GM19395 (cell line): ENCODE measurements around the gene DLG3.
"Not testable (repeated sequence)": the region's sequence is repeated elsewhere in the genome, so short reads cannot be mapped to it uniquely, and the experiment has no call there.

Experiments
- ATAC-seq: cut with Tn5 transposase; IDR thresholded peaks from one replicate; pipeline ENCODE4 v1.9.1; 2021; ENCODE audit warnings: mild to moderate bottlenecking, moderate library complexity; ENCODE audit not compliant: unreplicated experiment

DLG3 gene

DNA sequence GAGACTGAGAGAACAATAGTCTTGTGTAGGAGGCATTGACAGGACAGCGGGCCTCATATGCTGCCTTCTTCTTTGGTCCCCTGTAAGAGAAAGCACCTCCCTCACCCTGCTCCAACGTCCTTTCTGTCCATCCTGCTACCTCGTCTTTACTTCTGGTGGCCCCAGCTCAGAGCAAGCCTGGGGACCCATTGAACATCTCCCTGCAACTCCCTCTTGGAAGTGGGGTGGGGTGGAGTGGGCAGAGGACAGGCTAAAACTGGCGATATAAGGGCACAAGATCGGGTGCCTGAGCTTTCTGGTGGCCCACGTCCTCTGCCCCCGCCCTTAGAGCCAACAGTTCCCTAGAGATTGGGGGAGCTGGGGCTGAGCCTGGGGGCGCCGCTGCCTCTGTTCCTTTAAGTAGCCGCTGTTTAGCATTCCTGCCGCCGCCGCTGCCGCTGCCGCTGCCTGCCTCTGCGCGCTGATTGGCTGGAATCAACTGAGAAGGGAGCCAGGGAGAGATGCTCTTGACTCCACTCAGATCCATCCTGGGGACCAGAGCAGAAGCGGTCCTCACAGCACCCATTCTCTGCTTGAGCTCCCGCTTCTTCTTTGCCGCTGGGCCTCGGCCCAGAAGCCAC, at the start of gene DLG3:
TSS of gene DLG3 (plus strand) at position 510 of the 620 bp plus-strand sequence. CDS start 367 bp downstream, outside the sequence.
- no peak for ATAC-seq

DNA sequence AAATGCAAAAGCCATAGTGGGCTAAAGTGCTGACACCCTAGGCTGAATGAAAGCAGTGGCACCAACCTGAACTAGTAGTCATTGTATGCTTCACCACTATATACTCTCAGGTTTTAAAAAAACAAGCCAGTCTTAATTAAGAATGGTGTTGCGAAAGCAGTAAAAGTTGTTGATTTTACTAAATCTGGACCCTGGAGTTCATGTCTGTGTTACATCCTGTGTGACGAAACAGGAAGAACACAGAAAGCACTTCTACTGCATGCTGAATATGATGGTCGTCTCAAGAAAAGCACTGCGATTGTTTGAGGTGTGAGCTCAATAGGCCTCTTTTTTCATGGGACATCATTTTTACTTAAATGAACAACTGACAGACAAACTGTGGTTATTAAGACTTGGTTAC, 45.7 kb upstream of the DLG3 start:
- ATAC-seq: no peak

DNA sequence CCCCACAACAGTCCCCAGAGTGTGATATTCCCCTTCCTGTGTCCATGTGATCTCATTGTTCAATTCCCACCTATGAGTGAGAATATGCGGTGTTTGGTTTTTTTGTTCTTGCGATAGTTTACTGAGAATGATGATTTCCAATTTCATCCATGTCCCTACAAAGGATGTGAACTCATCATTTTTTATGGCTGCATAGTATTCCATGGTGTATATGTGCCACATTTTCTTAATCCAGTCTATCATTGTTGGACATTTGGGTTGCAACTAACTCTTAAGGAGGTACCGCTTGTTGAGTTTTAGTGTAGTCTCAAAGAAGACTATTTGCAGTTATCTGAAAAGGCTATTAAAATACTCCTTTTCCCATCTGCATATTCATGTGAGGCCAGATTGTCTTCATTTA, 44.5 kb upstream of the DLG3 start:
- ATAC-seq: not testable (repeated sequence)

DNA sequence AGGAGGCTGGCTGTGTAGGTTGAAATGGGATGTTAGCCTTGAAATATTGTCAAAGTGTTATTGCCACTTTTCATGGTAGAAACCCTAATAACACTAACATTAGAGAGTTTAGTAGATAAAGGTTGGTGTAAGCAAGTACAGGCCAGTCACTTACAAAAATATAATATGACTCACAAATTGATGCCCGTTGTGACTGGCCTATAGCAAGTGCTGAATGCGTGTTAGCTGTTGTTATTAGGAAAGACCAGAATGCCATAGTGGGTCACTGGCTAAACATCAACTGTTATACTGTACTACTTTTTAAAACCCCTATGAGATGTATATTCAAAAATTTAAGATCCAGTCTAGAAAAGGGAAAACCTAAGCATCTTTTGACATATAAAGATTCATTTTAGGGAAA, 41.9 kb upstream of the DLG3 start:
- no peak for ATAC-seq

DNA sequence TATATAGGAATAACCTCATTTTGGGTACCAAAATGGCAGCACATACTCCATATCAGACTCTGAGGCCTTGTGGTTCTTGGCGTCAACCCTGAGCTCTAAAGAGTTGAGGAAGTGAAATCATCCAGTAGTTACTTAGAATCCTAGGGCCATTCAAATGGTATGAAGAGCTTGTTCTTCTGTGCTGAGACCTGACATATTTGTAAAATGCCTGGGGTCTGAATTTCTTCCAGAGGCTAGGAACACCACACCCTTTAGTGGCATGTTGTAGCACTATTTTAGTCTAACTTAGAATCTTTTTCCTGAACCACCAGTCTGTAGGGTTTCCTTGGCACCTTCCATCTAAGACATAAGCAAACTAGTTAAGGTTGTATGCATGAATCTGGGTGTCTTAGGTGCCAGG, 39.6 kb upstream of the DLG3 start:
- no peak for ATAC-seq

DNA sequence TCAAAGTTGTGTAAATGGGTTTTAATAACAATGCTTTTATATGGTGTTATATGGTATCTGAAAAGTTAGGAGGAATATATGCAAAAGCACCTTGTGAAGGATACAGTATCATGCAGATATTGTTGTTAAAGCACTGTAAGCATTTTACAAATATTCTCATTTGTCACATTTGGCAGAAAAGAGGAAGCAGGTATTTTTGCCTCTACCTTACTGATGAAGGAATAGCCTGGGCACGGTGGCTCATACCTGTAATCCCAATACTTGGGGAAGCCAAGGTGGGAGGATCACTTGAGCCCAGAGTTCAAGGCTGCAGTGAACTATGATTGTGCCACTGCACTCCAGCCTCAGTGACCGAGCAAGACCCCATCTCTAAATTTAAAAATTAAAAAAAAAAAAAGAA, 33.7 kb upstream of the DLG3 start:
- no peak for ATAC-seq

DNA sequence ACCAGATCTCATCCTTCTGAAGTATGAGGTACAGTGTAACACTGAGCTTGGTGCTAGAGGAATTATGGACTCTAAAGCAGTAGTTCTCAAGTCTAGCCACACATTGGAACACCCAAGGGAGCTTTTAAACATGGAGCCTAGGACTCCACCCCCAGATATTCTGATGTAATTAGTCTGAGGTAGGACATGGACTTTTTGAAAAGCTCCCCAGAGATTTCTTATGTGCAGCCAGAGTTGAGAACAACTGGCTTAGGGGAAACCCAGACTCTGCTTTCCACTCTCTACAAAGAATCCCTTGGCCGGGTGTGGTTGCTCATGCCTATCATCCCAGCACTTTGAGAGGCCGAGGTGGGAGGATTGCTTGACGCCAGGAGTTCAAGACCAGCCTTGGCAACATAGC, 33.2 kb upstream of the DLG3 start:
- no peak for ATAC-seq

DNA sequence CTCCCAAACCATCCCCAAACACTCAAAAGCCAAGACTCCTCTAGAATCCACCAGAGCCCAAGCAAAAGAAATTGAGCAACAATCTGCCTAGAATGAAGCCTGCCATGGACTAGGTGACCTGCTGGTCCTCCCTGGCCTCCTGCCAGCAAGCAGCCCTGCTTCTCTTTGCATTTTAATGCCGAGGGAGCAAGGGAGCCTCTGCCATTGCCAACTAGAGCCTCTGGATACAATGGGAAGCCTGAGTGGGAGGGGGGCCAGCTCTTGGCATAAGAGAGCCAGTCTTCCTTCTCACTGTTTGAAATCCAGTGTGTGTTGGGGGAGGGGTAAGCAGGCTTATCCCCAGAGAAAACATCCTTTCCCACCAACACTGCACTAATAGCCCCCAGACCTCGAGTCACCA, 23.0 kb upstream of the DLG3 start:
- no peak for ATAC-seq

DNA sequence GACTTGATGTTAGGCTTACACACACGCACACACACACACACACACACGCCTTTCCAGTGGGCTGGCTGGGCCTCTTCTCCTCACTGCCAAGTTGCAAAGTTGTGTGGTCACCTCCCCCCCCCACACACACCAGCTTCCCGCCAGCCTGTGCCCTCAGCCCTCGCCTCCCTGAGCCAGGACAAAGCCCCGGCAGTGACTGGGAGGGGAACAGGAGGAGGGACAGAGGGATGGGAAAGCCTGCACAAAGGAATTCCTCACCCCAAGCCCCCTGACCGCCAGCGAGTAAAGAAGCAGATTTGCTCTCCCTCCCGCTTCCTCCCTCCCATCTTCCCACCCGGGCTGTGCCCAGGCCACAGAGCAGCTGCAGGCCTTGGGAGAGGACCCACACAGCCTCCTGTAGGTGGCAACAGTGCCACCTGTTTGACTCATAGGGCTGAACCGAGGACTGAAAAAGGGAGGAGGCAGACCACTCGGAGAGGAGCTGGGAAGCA, 21.7 kb upstream of the DLG3 start, which contains the start of gene GDPD2:
TSS of gene GDPD2 (plus strand) at position 464 of the 491 bp plus-strand sequence. CDS start 1,671 bp downstream, outside the sequence.
- ATAC-seq: no peak

DNA sequence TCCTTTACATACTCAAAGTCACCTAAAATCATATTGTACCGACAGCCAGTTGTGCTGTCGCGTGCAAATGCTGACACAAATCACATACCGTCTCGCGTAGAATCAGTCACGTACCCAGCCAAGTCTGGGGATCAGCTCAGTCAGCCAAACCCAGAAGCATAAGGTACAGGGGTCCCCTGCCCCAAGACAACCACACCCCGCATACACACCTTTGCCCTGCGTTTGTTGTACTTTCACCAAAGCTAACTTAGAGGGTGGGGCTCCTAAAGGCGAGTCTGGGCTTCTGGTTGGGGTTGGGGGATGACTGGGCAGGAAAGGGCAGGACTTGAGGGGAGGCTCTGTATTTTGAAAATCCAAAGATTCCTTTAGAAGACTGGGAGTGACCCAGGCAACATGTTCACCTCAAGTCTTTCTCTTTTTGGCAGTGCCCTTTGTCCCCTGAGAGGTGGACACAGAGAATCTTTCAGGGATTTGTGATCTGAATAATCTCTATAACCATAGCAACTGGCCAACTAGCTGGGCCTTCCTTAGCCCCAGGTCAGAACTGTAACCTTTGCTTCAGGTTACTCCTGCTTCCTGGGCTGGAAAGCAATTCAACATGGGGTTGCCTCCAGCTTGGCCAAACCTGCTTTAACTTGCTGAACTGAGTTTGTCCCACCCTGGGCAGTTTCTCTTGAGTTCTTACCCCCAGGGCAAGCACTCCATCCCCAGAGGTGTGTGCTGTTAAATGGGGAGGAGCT, 20.5 kb upstream of the DLG3 start:
- no peak for ATAC-seq

DNA sequence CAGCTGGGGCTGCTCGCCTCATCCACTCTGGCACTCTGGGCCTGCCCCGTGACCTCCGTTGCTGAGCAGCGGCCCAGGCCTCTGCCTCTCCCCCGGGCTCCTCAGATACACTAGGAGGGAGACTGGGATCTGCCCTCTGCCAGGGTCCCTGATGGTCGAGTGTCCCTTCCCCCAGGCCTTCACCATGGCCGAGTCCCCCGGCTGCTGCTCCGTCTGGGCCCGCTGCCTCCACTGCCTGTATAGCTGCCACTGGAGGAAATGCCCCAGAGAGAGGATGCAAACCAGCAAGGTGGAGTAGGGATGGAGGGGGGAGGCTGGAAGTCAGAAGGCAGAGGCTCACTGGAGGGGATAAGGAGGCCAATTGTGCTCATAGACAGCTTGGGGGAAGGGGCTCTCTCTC, 19.8 kb upstream of the DLG3 start:
- no peak for ATAC-seq

DNA sequence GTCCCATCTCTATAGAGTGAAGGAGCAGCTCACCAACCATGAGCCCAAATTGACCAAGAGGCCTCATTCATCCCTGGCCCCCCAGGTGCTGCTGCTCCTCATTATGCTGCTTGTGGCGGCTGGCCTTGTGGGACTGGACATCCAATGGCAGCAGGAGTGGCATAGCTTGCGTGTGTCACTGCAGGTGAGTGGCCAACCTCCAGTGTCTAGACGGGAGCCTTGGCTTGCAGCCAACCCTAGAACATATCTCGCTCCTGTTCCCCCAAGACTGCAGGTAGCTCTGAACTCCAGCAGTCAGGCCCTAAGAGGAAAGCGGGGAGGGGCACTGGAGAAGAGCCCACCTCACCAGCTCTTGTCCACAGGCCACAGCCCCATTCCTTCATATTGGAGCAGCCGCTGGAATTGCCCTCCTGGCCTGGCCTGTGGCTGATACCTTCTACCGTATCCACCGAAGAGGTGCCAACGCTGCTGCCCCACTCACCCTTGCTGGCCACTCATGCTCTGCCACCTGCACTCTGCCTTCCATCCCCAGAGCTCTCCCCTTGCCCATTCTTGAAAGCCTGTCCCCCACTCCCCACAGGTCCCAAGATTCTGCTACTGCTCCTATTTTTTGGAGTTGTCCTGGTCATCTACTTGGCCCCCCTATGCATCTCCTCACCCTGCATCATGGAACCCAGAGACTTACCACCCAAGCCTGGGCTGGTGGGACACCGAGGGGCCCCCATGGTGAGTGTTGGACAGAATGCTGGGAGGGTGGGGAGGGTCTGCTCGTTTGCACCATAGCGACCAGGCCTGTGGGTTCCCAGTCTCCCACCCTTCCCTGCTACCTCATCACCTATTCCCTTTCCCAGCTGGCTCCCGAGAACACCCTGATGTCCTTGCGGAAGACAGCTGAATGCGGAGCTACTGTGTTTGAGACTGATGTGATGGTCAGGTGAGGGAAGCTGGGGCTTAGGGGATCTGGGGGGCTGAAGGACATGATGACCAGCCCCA, 18.1 kb upstream of the DLG3 start:
- no peak for ATAC-seq

DNA sequence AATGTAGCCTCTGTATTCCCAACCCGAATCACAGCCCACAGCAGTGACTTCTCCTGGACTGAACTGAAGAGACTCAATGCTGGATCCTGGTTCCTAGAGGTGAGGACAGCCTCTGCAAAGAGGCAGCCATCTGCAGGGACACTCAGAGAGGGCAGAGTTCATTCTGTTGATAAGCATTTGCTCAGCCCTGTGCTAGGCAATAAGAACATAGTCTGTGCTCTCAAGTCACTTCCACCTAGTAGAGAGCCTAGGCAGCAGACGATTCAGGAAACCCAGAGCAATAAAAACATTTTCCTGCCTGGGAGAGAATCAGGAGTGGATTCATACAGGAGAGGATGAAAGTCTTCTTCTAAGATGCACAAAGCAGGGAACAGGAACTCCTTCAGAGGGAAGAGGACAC, 17.3 kb upstream of the DLG3 start:
- ATAC-seq: no peak

DNA sequence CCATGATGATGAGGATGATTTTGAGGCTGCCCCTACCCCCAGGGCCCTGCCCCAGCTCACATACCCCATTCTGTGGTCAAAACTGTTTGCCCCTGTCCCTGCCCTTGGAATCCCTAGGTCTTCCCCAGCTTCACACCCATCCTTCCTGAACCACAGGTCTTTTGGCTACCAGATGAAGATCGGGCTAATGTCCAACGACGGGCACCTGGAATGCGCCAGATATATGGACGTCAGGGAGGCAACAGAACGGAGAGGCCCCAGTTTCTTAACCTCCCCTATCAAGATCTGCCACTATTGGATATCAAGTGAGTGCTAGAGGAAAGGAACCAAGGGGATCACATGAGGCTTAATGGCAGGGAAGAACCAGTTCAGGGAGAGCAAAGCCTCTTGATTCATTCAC, 14.9 kb upstream of the DLG3 start:
- ATAC-seq: no peak

DNA sequence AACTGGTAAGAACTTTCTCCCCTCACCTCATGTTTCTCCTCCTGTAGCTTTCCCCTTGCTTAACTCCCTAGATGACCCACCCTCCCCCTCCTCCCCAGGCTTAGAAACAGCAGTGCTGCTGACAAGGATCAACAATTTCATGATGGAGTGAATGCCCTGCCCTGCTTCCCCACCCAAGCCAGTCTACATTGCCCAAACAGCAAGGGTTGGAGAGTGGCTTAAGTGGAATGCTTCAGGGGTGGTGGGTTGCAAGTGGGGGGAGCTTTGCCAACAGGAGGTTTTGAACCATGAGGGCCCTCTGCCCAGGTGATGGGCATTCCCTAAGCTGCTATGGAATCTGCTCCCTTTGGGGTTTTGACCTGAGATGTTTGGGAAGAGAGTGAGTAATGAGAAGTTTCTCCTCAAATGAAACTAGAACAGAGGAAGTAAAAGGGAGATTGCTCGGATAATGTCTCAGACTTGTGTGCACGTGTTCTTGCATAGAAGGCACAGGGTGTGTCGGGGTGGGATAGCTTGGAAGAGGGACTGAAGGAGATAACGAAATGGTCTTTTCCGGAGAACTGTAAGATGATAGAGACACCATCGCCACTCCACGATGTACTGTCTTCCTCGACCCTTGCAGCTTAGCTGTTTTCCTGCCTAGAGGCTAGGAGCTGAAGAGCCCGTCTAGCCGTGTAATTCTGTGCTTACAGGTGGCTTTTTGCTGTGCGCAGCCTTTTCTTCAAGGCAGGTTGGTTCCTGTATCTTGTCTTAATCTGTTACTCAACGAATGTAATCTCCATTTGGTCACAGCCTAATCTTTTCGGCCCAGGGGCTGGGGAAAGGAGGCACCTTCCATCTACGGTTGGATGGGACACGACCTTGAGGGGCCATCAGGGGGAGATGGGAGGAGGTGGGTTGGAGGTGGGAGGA, 11.4 kb upstream of the DLG3 start:
- no peak for ATAC-seq

DNA sequence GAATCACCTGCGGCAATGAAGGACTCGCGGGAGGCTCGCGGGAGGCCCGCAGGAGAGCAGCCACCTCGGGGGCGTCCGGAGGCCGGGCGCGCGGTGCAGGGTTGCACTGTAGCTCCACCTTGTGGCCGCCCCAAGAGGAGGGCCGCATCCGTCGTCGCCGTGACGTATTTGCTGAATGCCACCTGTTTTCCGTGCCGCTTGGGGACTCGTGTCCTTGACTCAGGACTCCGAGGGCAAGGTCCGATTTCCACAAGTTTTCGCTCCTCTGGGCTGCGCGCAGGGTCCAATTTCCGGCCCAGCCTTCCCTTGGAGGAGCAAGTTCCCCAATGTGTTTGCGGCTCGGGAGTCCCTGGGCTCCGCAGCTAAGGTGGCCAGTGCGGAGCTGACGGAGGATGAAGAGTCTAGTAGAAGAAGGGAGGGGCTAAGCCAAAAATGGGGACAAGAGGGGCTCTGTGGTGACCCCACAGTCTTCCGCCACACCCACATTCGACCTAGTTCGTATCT, 10.7 kb upstream of the DLG3 start:
- peak; percentile 68 for ATAC-seq

DNA sequence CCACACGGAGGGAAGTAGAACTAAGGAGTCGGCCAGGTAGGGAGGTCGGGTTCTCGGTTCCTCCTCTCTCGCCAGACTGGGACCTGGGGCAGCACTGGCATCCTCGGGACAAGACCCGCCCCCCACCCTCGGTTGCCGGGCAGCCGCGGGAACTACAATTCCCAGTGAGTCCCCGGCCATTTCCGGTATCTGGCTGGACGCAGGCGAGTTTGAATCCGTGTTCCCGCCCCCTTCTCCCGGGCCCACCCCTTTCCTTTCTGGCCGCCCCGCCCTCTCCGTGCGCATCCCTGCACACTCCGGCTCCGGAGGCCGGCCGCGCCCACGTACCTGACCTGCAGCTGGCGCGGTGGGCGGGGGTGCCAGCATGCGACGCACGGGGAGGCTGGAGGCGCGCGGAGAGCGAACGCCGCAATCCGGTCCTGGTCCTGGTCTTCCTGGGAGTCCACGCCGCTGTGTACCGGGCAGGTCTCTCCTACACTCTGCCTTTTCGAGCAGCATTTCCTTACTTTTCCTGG, 10.2 kb upstream of the DLG3 start:
- ATAC-seq: peak; percentile 38

DNA sequence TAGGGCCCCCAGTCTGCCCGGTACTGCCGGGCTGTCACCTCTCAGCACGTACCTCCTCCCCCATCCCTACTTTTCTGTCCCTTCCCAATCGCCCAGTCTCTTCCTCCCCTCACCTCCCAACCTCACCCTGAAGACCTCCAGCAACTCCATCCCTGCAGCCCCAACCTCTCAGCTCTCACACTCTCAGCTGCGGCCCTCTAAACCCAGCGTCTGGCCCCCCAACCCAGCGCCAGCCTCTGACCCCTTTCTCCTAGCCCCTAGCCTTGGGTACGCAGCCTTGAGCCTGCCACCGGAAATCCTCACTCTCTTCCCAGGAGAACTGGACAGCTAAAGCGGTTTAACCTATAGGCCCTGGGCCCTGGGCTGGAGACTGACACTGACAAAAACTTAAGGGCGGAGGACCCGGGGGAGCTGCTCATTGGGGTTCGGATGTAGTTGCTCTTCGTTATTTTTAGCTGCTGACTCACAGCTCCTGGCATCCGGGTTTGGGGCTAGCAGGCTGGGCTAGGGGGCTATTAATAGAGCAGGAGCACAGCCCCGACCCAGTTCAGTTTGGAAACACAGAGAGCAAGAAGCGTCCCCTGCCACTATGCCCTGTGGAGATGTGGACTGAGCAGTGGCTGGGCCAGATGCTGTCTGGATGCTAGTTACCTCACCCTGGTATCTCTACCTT, 9.6 kb upstream of the DLG3 start:
- peak; percentile 24 for ATAC-seq

DNA sequence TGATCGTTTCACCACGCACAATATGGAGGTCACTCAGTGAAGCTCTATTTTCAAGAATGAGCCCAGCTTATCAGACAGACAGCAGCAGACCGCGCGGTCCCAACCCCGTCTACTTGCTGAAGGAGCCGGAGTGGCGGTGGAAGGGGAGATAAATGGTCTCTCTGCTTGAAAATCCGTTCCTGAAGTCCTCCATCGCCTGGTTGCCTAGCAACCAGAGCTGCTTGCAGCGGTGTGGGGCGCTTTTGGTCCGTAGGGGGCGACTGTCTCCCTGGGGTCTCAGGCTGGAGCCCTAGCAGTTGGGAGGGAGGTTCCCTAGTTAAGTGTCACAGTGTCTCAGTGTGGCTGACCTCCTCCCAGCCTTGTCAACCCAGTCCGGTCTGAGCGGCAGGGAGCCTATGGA, 8.3 kb upstream of the DLG3 start:
- ATAC-seq: no peak
